Measurements from ENCODE around the gene ZNF740. TPM values are rescaled to one million over a fixed set of nuclear protein-coding genes. Genes with fewer than 3 reads are reported as not detected.
A peak's percentile ranks its signal among the peaks of the same experiment; 100 is the strongest.

Gene ZNF740
- total and polyA plus RNA-seq, 2 of the 8 experiments (the other 6 are each of a cell fraction or from before 2014, with no cell fraction given), result 8.2 to 40.0 TPM

DNA sequence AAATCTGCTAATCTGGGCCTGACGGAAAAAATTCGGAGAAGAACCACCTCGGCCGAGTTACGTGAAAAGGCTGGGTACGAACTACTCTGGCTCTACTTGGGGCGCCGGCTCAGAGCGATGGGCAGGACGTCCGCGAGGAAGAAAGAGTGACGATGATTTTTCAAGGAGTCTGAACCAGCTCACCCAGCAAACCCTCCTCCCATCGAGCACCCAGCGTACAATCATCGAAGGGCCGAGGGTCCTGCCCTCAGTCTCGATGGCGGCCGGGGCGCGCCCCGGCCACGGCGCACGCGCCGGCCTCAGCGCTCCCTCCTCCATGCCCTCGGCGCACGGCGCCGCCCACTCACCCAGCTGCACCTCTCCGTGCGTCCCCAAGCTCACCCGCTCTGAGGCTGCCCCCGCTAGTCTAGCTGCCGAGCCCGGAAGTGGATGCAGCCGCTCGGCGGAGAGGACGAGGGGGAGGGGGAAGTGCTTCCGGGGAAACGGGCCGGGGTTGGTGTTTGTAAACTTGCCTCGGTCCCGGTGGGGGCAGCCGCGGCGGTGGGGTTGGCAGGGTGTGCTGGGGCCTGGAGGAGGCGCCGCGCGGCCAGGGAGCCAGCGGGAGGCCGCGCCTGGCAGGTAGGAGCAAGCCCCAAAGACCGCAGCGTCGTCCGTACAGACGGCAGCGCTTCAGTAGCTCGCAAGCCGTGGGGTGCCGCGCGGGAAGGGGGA lies at the start of gene ZNF740, which contains the start of gene CSAD (continued):
- no peak for TF ChIP-seq GTF2F1 (IDR thresholded peaks at IDR 0.05; ENCODE audit: borderline replicate concordance, low read depth, low read length)
- no peak for TF ChIP-seq SP2 (IDR thresholded peaks at IDR 0.05; ENCODE audit: low read length)
- TF ChIP-seq SP1 (IDR thresholded peaks at IDR 0.05; ENCODE audit: low read depth, low read length), result no peak
- TF ChIP-seq RFX5 (IDR thresholded peaks at IDR 0.05; ENCODE audit: borderline replicate concordance, low read depth, low read length), result no peak
- TF ChIP-seq RNF2 (IDR thresholded peaks at IDR 0.05; ENCODE audit: borderline replicate concordance, low read depth, low read length, missing control alignments, poor library complexity, severe bottlenecking), result no peak
- no peak for TF ChIP-seq BCL11A (IDR thresholded peaks at IDR 0.05; ENCODE audit: low read depth in 2 of 2, low read length in 2 of 2)
- TF ChIP-seq GABPA (IDR thresholded peaks at IDR 0.05; ENCODE audit: borderline replicate concordance, insufficient read depth, low read length), result peak; percentile 88
- no peak for TF ChIP-seq SUZ12 (IDR thresholded peaks at IDR 0.05; ENCODE audit: low read length)
- peak; percentile 22; the same call in 1 of the 2 replicates for TF ChIP-seq CREB1 (IDR thresholded peaks at IDR 0.05)
- peak; percentile 70 to 79; a peak in 3 of 4 replicates for TF ChIP-seq SIN3A (conservative IDR thresholded peaks at IDR 0.05 in 1 of 2, IDR thresholded peaks at IDR 0.05 in 1 of 2; ENCODE audit: low read depth in 1 of 2, low read length in 2 of 2)
- 0 out of 4 replicates have a peak, but pooled peaks of 1 of the 2 experiments have one; percentile 84 for TF ChIP-seq HDAC2 (IDR thresholded peaks at IDR 0.05; ENCODE audit: borderline replicate concordance in 1 of 2, low read depth in 2 of 2, low read length in 2 of 2)
- TF ChIP-seq, protein P1, sequence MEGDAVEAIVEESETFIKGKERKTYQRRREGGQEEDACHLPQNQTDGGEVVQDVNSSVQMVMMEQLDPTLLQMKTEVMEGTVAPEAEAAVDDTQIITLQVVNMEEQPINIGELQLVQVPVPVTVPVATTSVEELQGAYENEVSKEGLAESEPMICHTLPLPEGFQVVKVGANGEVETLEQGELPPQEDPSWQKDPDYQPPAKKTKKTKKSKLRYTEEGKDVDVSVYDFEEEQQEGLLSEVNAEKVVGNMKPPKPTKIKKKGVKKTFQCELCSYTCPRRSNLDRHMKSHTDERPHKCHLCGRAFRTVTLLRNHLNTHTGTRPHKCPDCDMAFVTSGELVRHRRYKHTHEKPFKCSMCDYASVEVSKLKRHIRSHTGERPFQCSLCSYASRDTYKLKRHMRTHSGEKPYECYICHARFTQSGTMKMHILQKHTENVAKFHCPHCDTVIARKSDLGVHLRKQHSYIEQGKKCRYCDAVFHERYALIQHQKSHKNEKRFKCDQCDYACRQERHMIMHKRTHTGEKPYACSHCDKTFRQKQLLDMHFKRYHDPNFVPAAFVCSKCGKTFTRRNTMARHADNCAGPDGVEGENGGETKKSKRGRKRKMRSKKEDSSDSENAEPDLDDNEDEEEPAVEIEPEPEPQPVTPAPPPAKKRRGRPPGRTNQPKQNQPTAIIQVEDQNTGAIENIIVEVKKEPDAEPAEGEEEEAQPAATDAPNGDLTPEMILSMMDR (IDR thresholded peaks at IDR 0.05; ENCODE audit: control extremely low read depth in 1 of 3, insufficient read depth in 1 of 3, low read depth in 1 of 3, low read length in 3 of 3), result no peak
- no peak for TF ChIP-seq FOSL1 (IDR thresholded peaks at IDR 0.05; ENCODE audit: insufficient read depth, low read depth, low read length)
- TF ChIP-seq SP4 (IDR thresholded peaks at IDR 0.05; ENCODE audit: low read length), result 0 out of 2 replicates have a peak, but pooled peaks have one; percentile 30
- peak; percentile 56 for TF ChIP-seq TAF7 (optimal IDR thresholded peaks at IDR 0.05; ENCODE audit: borderline replicate concordance, low read depth, low read length)
- TF ChIP-seq YY1 (IDR thresholded peaks at IDR 0.05; ENCODE audit: low read depth, low read length), result peak; percentile 98
- no peak for TF ChIP-seq ZNF274 (IDR thresholded peaks at IDR 0.05; ENCODE audit: borderline replicate concordance, extremely low read depth, low read length)
- no peak for TF ChIP-seq CTBP2 (IDR thresholded peaks at IDR 0.05; ENCODE audit: borderline replicate concordance, insufficient read depth, insufficient read length, low read length)
- no peak for TF ChIP-seq TEAD4 (IDR thresholded peaks at IDR 0.05; ENCODE audit: low read depth, low read length)
- peak; percentile 70 for TF ChIP-seq KDM4A (IDR thresholded peaks at IDR 0.05; ENCODE audit: low read depth, low read length, severe bottlenecking)
- no peak; the same call in 1 of the 2 replicates for TF ChIP-seq TBP (IDR thresholded peaks at IDR 0.05; ENCODE audit: low read depth, low read length)
